BLaER1 treated with 17β-estradiol and CSF1 and Interleukin-3, amounts not matched to agents 10 nM and 100 nM (cell line): ENCODE data around the gene IFT88.

ENCODE experiments used
- H3K27ac ChIP-seq, 11 experiments: shearing (Covaris generic); formaldehyde crosslinking; 2 replicates each; pipeline ENCODE4 v1.8.1; 2022
- H3K27me3 ChIP-seq, 11 experiments: shearing (Covaris generic); formaldehyde crosslinking; 2 replicates each; pipeline ENCODE4 v1.8.1; 2022
- H3K36me3 ChIP-seq, 11 experiments: shearing (Covaris generic); formaldehyde crosslinking; 2 replicates each; pipeline ENCODE4 v1.8.1; 2022
- H3K4me1 ChIP-seq, 10 experiments: shearing (Covaris generic); formaldehyde crosslinking; 2 replicates each; pipeline ENCODE4 v1.8.1; 2022
- H3K4me2 ChIP-seq, 11 experiments: shearing (Covaris generic); formaldehyde crosslinking; 2 replicates each; pipeline ENCODE4 v1.8.1; 2022
- H3K4me3 ChIP-seq, 10 experiments: shearing (Covaris generic); formaldehyde crosslinking; 2 replicates each; pipeline ENCODE4 v1.8.1; 2022
- H3K9ac ChIP-seq, 11 experiments: shearing (Covaris generic); formaldehyde crosslinking; 2 replicates each; pipeline ENCODE4 v1.8.1; 2022
- H3K9me3 ChIP-seq, 11 experiments: shearing (Covaris generic); formaldehyde crosslinking; replicated peaks in 1 of 11; 2 replicates each; pipeline ENCODE4 v1.8.1; 2022
- H4K20me1 ChIP-seq, 11 experiments: shearing (Covaris generic); formaldehyde crosslinking; 2 replicates each; pipeline ENCODE4 v1.8.1; 2022
- Cebpa-rat ChIP-seq, 11 experiments: shearing (Covaris generic); IDR thresholded peaks; 2 replicates each; pipeline ENCODE4 v1.8.1; 2022

The IFT88 gene

GRCh38 chr13:20594280-20594679 lies 27.3 kb downstream of the IFT88 start:
- Histone ChIP-seq H4K20me1 (no peaks in the 10 kb centered on the region), H3K27ac (no peak overlapping the region), H3K9ac (no peak overlapping the region), H3K36me3 (peaks cover 0 to 30% (median 3%) of the 10 kb centered on the region in 11 experiments; a peak in 7 of 22 replicates), H3K4me3 (no peak overlapping the region), H3K4me1 (no peaks in the 10 kb centered on the region), H3K4me2 (no peak overlapping the region), H3K27me3 (no peaks in the 10 kb centered on the region), H3K9me3 (no peaks in the 10 kb centered on the region)
- TF ChIP-seq Cebpa-rat (IDR thresholded peaks at IDR 0.05): no peak

- TF ChIP-seq Cebpa-rat (IDR thresholded peaks at IDR 0.05): no peak
- no peak overlapping the region for H3K27ac ChIP-seq
Observed at GRCh38 chr13:20607015-20607414, 40.1 kb downstream of the IFT88 start.

GRCh38 chr13:20608438-20609020 lies 41.6 kb downstream of the IFT88 start:
- H3K9ac ChIP-seq: no peak overlapping the region
- H3K27ac ChIP-seq: no peak overlapping the region
- TF ChIP-seq Cebpa-rat (IDR thresholded peaks at IDR 0.05): no peak
- H3K4me2 ChIP-seq: no peak overlapping the region
- no peaks in the 10 kb centered on the region for H3K9me3 ChIP-seq
- no peaks in the 10 kb centered on the region for H3K4me1 ChIP-seq
- no peak overlapping the region for H3K4me3 ChIP-seq
- H4K20me1 ChIP-seq: no peaks in the 10 kb centered on the region
- H3K36me3 ChIP-seq: peaks cover 9 to 40% (median 26%) of the 10 kb centered on the region in 11 experiments; a peak in 19 of 22 replicates
- no peaks in the 10 kb centered on the region for H3K27me3 ChIP-seq

More at GRCh38 chr13:20607015-20607414, 40.1 kb downstream of the IFT88 start:
- no peaks in the 10 kb centered on the region for H4K20me1 ChIP-seq
- no peaks in the 10 kb centered on the region for H3K9me3 ChIP-seq
- no peak overlapping the region for H3K4me3 ChIP-seq
- H3K36me3 ChIP-seq: peaks cover 9 to 47% (median 27%) of the 10 kb centered on the region in 11 experiments; a peak in 19 of 22 replicates
- no peak overlapping the region for H3K4me2 ChIP-seq
- H3K4me1 ChIP-seq: no peaks in the 10 kb centered on the region
- no peaks in the 10 kb centered on the region for H3K27me3 ChIP-seq
- no peak overlapping the region for H3K9ac ChIP-seq

DNA sequence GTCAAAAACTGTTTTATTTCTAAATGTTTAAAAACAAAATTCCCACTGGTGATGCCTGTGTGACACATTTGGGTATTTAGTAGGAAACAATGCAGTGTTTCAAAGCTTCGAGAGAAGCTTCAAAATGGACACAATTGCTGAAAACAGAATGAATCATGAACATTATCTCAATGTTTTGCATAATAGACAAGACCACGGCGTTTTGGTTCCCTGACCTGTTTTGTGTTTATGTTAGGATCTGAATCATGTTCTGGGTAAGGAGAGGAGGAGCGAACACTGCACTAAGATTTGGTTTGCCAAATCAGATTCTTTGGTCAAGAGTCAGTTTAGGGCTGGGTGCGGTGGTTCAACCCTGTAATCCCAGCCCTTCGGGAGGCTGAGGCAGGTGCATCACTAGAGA lies 42.2 kb downstream of the IFT88 start:
- H3K27me3 ChIP-seq: no peaks in the 10 kb centered on the region
- TF ChIP-seq Cebpa-rat (IDR thresholded peaks at IDR 0.05): no peak
- peaks cover 9 to 40% (median 24%) of the 10 kb centered on the region in 11 experiments; a peak in 19 of 22 replicates for H3K36me3 ChIP-seq
- no peak overlapping the region for H3K4me2 ChIP-seq
- no peaks in the 10 kb centered on the region for H4K20me1 ChIP-seq
- H3K27ac ChIP-seq: no peak overlapping the region
- no peak overlapping the region for H3K4me3 ChIP-seq
- H3K9ac ChIP-seq: no peak overlapping the region
- H3K4me1 ChIP-seq: no peaks in the 10 kb centered on the region
- no peaks in the 10 kb centered on the region for H3K9me3 ChIP-seq

DNA sequence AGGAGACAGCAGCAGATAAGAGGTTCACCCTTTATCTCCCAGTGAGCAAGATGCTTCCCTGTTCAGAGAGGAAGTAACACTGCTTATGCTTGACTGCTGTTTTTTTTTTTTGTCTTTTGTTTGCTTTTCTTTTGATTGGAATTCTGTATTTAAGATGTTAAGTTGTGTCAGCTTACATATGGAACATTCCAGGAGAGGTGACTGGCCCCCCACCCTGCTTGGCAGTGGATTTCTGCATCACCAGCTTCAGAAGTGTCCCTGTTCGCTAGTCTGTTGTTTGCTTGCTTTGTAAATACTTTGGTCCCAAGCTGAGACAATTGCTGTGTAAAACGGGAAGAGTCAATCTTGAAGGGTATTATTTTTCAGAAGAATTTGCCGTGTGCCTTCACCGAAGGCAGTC lies 43.0 kb downstream of the IFT88 start:
- Histone ChIP-seq H3K27ac (no peak overlapping the region), H3K9ac (no peak overlapping the region), H3K4me3 (no peak overlapping the region), H3K27me3 (no peaks in the 10 kb centered on the region), H4K20me1 (no peaks in the 10 kb centered on the region), H3K9me3 (no peaks in the 10 kb centered on the region), H3K4me2 (no peak overlapping the region), H3K4me1 (no peaks in the 10 kb centered on the region), H3K36me3 (peaks cover 9 to 40% (median 24%) of the 10 kb centered on the region in 11 experiments; a peak in 19 of 22 replicates)
- TF ChIP-seq Cebpa-rat (IDR thresholded peaks at IDR 0.05): no peak

DNA sequence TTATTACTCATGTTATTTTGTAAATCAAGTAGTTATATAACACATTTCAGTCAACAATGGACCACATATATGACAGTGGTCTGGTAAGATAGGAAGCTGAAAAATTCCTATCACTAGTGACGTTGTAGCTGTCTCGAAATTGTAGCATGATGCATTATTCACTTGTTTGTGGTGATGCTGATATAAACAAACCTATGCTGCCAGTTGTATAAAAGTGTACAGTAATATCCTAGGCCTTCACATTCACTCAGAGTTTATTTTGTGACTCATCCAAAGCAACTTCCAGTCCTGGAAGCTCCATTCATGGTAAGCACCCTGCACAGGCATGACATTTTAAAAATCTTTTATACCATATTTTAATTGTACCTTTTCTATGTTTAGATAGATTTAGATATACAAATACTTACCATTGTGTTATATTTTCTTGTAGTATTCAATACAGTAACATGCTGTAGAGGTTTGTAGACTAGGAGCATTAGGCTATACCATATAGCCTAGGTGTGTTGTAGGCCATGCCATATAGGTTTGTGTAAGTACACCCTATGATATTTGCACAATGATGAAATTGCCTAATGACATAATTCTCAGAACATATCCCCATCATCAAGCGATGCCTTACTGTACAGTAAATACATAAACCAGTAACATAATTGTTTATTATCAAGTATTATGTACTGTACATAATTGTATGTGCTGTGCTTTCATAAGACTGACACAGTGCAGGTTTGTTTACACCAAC lies 49.3 kb downstream of the IFT88 start:
- H3K9me3 ChIP-seq: peaks cover 0 to 10% (median 8%) of the 10 kb centered on the region in 11 experiments; a peak in 15 of 22 replicates
- no peak for TF ChIP-seq Cebpa-rat (IDR thresholded peaks at IDR 0.05)

DNA sequence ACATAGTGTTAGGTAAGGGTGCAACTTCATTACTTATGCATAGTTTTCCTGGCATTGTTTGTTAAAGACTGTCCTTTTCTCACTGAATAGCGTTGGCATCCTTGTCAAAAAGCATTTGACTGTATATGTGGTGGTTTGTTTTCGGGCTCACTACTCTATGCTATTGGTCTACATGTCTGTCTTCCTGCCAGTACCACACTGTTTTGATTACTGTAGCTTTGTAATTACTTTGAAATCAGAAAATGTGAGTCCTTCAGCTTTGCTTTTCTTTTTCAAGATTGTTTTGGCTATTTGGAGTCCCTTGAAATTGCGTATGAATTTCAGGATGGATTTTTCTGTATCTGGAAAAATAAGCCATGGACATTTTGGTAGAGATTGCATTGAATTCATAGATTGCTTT lies 56.0 kb downstream of the IFT88 start:
- Histone ChIP-seq H3K4me2 (no peak overlapping the region), H3K27ac (no peak overlapping the region), H3K4me3 (no peak overlapping the region), H3K4me1 (no peaks in the 10 kb centered on the region; a peak in 1 of 20 replicates), H3K9ac (no peak overlapping the region), H3K9me3 (peaks cover 20 to 33% (median 29%) of the 10 kb centered on the region in 11 experiments), H3K36me3 (peaks cover 8 to 44% (median 20%) of the 10 kb centered on the region in 11 experiments; a peak in 18 of 22 replicates), H4K20me1 (no peaks in the 10 kb centered on the region), H3K27me3 (no peaks in the 10 kb centered on the region)
- TF ChIP-seq Cebpa-rat (IDR thresholded peaks at IDR 0.05): no peak

More for the DNA sequence above, 49.3 kb downstream of the IFT88 start:
- H3K4me1 ChIP-seq: no peaks in the 10 kb centered on the region; a peak in 1 of 20 replicates
- no peaks in the 10 kb centered on the region for H3K27me3 ChIP-seq
- no peak overlapping the region for H3K4me3 ChIP-seq
- no peak overlapping the region for H3K9ac ChIP-seq
- H3K4me2 ChIP-seq: no peak overlapping the region
- H3K36me3 ChIP-seq: peaks cover 0 to 21% (median 3%) of the 10 kb centered on the region in 11 experiments; a peak in 3 of 22 replicates
- no peak overlapping the region for H3K27ac ChIP-seq
- no peaks in the 10 kb centered on the region for H4K20me1 ChIP-seq

GRCh38 chr13:20624213-20624612 lies 57.3 kb downstream of the IFT88 start:
- no peaks in the 10 kb centered on the region for H4K20me1 ChIP-seq
- peaks cover 20 to 33% (median 29%) of the 10 kb centered on the region in 11 experiments for H3K9me3 ChIP-seq
- no peaks in the 10 kb centered on the region; a peak in 1 of 20 replicates for H3K4me1 ChIP-seq
- H3K4me2 ChIP-seq: no peak overlapping the region
- no peaks in the 10 kb centered on the region for H3K27me3 ChIP-seq
- no peak overlapping the region for H3K27ac ChIP-seq
- TF ChIP-seq Cebpa-rat (IDR thresholded peaks at IDR 0.05): no peak
- no peak overlapping the region for H3K4me3 ChIP-seq
- peaks cover 8 to 44% (median 20%) of the 10 kb centered on the region in 11 experiments; a peak in 18 of 22 replicates for H3K36me3 ChIP-seq
- no peak overlapping the region for H3K9ac ChIP-seq

GRCh38 chr13:20633802-20634201 lies 66.8 kb downstream of the IFT88 start:
- no peak for TF ChIP-seq Cebpa-rat (IDR thresholded peaks at IDR 0.05)
- no peaks in the 10 kb centered on the region for H4K20me1 ChIP-seq
- no peak overlapping the region for H3K27ac ChIP-seq
- no peaks in the 10 kb centered on the region for H3K9me3 ChIP-seq
- H3K27me3 ChIP-seq: no peaks in the 10 kb centered on the region
- no peak overlapping the region for H3K4me3 ChIP-seq
- no peak overlapping the region for H3K9ac ChIP-seq
- no peak overlapping the region for H3K4me2 ChIP-seq
- no peaks in the 10 kb centered on the region for H3K4me1 ChIP-seq
- H3K36me3 ChIP-seq: peaks cover 0 to 38% (median 0%) of the 10 kb centered on the region in 11 experiments; a peak in 9 of 22 replicates
